ENCODE data around the gene LMNA. TPM values are rescaled to one million over a fixed set of nuclear protein-coding genes. Genes with fewer than 3 reads are reported as not detected.

LMNA gene
- total RNA-seq, 6 donors from 2014 or later: 156 to 1,281 (median 388) TPM

DNA sequence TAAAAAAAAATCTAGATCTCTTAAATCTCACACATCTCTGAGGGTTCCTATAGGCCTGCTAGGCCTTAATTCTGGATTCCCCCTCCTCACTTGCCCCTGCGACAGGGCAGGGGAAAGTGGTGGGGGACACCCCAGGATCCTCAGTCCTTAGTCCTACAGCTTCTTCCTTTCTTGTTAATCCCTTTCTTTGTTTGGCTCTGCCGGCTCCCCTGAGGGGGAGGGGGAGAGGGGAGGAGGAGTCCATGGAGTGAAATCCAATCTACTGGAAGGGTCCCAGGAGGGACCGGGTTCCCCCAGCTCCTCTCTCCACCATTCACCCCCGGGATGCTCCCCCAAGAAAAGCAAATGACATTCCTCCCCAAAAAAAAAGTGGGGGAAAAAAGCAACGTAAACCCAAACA, 40.8 kb upstream of the LMNA start:
- no peaks in the 10 kb centered on the region for H3K9me3 ChIP-seq
- DNase-seq (no peak), ATAC-seq (ENCODE audit: low FRiP score in 2 of 2) (no peak)
- H3K36me3 ChIP-seq: peaks cover 0 to 6% (median under 1%) of the 10 kb centered on the region in 4 donors
- H3K4me3 ChIP-seq: no peak overlapping the region
- H3K27me3 ChIP-seq: no peaks in the 10 kb centered on the region
- TF ChIP-seq POLR2A (IDR thresholded peaks at IDR 0.05) (no peak), EP300 (IDR thresholded peaks at IDR 0.05) (no peak), POLR2AphosphoS5 (IDR thresholded peaks at IDR 0.05) (no peak)
- TF ChIP-seq, protein P1, sequence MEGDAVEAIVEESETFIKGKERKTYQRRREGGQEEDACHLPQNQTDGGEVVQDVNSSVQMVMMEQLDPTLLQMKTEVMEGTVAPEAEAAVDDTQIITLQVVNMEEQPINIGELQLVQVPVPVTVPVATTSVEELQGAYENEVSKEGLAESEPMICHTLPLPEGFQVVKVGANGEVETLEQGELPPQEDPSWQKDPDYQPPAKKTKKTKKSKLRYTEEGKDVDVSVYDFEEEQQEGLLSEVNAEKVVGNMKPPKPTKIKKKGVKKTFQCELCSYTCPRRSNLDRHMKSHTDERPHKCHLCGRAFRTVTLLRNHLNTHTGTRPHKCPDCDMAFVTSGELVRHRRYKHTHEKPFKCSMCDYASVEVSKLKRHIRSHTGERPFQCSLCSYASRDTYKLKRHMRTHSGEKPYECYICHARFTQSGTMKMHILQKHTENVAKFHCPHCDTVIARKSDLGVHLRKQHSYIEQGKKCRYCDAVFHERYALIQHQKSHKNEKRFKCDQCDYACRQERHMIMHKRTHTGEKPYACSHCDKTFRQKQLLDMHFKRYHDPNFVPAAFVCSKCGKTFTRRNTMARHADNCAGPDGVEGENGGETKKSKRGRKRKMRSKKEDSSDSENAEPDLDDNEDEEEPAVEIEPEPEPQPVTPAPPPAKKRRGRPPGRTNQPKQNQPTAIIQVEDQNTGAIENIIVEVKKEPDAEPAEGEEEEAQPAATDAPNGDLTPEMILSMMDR (IDR thresholded peaks at IDR 0.05): no peak
- peaks cover 9 to 30% (median 17%) of the 10 kb centered on the region in 4 donors for H3K4me1 ChIP-seq
- no peak overlapping the region for H3K27ac ChIP-seq
- 65 to 68% methylated on average over 5 of the region's 5 CpGs for WGBS, 2 donors

DNA sequence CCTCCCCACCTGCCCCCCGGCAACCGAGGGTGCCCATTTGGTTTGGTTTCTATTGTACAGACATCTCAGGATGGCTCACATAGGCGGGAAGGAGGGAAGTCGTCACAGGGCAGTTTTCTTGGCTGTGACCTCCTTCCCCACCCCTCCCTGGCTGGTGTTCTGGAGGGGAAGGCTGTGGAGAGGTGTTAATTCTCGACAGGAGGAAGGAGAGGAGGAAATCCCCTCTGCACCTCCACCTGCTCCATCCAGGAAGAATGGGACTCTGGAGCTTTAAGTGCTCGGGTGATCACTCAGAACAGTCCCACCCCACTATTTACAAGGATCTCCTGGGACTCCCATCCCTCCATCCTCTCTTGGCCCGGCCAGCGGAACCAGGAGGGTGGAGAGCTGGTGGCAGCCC, 39.9 kb upstream of the LMNA start:
- ATAC-seq (ENCODE audit: low FRiP score in 2 of 2) (no peak), DNase-seq (no peak)
- Histone ChIP-seq H3K4me3 (no peak overlapping the region), H3K36me3 (peaks cover 0 to 4% (median 0%) of the 10 kb centered on the region in 4 donors), H3K27me3 (no peaks in the 10 kb centered on the region), H3K9me3 (no peaks in the 10 kb centered on the region), H3K4me1 (peaks cover 9 to 30% (median 17%) of the 10 kb centered on the region in 4 donors), H3K27ac (peak overlapping the region in 1 of 4 donors; percentile 75)
- TF ChIP-seq POLR2A (IDR thresholded peaks at IDR 0.05) (no peak), EP300 (IDR thresholded peaks at IDR 0.05) (no peak), POLR2AphosphoS5 (IDR thresholded peaks at IDR 0.05) (no peak)
- TF ChIP-seq, protein P1 (IDR thresholded peaks at IDR 0.05): no peak
- 50 to 58% methylated on average over 8 of the region's 8 CpGs for WGBS, 2 donors

DNA sequence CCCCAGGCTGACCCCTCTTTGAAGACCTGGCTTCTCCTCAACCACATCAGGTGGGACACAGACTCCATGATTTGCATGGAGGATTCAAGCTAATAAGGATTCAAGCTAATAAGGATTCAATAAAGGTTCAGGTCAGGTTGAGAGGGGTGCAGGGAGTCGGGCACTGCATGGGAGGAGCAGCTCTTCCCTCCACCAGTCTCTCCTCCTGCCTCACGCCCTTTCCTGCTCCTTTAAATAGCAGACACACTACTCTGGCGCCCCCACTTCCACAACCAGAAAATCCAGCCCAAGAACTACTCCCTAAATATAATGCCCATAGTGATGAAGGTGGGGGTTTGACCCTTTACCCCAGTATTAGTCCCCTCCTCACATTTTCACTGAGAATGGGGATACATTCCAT, 39.3 kb upstream of the LMNA start:
- peak overlapping the region in 3 of 4 donors; percentile 8 to 79 (median 75) for H3K27ac ChIP-seq
- 28 to 41% methylated on average over 3 of the region's 3 CpGs for WGBS, 2 donors

DNA sequence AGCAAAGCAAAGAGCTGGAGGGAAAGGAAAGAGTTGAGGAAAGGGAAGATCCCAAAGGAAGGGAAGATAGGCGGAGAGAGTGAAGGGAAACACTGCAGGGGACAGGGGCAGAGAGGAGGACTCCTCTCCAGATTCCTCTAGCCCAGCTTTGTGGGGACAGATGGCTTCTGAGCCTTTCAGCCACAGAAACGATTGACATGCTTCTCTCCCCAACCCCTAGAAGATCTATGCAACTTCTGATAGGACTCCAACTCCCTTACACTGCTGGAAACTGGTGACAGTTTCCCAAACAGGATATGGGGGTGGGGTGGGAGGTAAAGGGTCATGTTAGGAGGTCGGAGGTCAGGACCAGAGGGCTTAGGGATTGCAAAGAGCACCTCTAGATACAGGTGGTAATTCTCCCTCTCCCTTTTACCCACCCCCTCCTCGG, 38.7 kb upstream of the LMNA start:
- no peaks in the 10 kb centered on the region for H3K36me3 ChIP-seq
- TF ChIP-seq POLR2A (IDR thresholded peaks at IDR 0.05): no peak
- no peak for TF ChIP-seq EP300 (IDR thresholded peaks at IDR 0.05)
- no peak for TF ChIP-seq POLR2AphosphoS5 (IDR thresholded peaks at IDR 0.05)
- TF ChIP-seq, protein P1 (IDR thresholded peaks at IDR 0.05): no peak
- no peak for DNase-seq
- H3K4me3 ChIP-seq: peak overlapping the region in 3 of 4 donors; percentile 53 to 62 (median 54)
- 47 to 50% methylated on average over 4 of the region's 4 CpGs for WGBS, 2 donors
- H3K4me1 ChIP-seq: peaks cover 9 to 30% (median 17%) of the 10 kb centered on the region in 4 donors
- no peak for ATAC-seq (ENCODE audit: low FRiP score in 2 of 2)
- H3K9me3 ChIP-seq: no peaks in the 10 kb centered on the region
- H3K27ac ChIP-seq: peak overlapping the region; percentile 56 to 79 (median 66)
- no peaks in the 10 kb centered on the region for H3K27me3 ChIP-seq

More for the DNA sequence above, 39.3 kb upstream of the LMNA start:
- H3K27me3 ChIP-seq: no peaks in the 10 kb centered on the region
- no peaks in the 10 kb centered on the region for H3K36me3 ChIP-seq
- H3K4me3 ChIP-seq: no peak overlapping the region
- DNase-seq (no peak), ATAC-seq (ENCODE audit: low FRiP score in 2 of 2) (no peak)
- peaks cover 9 to 30% (median 17%) of the 10 kb centered on the region in 4 donors for H3K4me1 ChIP-seq
- TF ChIP-seq POLR2A (IDR thresholded peaks at IDR 0.05) (no peak), POLR2AphosphoS5 (IDR thresholded peaks at IDR 0.05) (no peak), EP300 (IDR thresholded peaks at IDR 0.05) (no peak)
- TF ChIP-seq, protein P1 (IDR thresholded peaks at IDR 0.05): no peak
- no peaks in the 10 kb centered on the region for H3K9me3 ChIP-seq
